Measurements from ENCODE around the gene C3orf18. TPM values are rescaled to one million over a fixed set of nuclear protein-coding genes. Genes with fewer than 3 reads are reported as not detected.

The C3orf18 gene
- total and polyA plus RNA-seq, 9 of the 15 experiments (the other 6 are each of a cell fraction or from before 2014, with no cell fraction given): 0.01 to 2.3 (median 0.94) TPM

GRCh38 chr3:50606596-50606995 is 39.0 kb upstream of the C3orf18 start:
- peak overlapping the region; percentile 85 for H3K27ac ChIP-seq (ENCODE audit: extremely low read depth, low read depth, low read length)
- DNase-seq (ENCODE audit: extremely low read depth in 1 of 4, low spot score in 3 of 4) (no peak), ATAC-seq (no peak), FAIRE-seq (no peak)
- TF ChIP-seq CEBPZ (IDR thresholded peaks at IDR 0.05; ENCODE audit: borderline replicate concordance, low read depth, low read length) (no peak), NRF1 (conservative IDR thresholded peaks at IDR 0.05 in 1 of 2, IDR thresholded peaks at IDR 0.05 in 1 of 2) (peak in 1 of 2 experiments; percentile 33; a peak in 2 of 4 replicates), ZNF124 (CRISPR knock-in tag; IDR thresholded peaks at IDR 0.05) (no peak), E2F8 (IDR thresholded peaks at IDR 0.05; ENCODE audit: low read depth, partially characterized antibody) (peak; percentile 2)
- 7% methylated on average over 5 of the region's 6 CpGs for WGBS (ENCODE audit: insufficient coverage, low coverage, missing lambda C conversion rate)
- ChIA-PET POLR2A (interaction anchor here (0.5 to 4.8 kb wide), 4 partner anchors 9 to 706 kb away, joined by 3 to 22 read pairs (median 7); partner anchors contain the start of gene HEMK1), CTCF (ENCODE audit: low intra/inter-chr PET ratio) (interaction anchor here (0.6 kb wide), 1 partner anchor 35 kb away, joined by 3 read pairs; no protein-coding TSS in a partner anchor)
- in situ Hi-C loops (cut with MboI): no loop called here
- intact Hi-C loops (cut with micrococcal nuclease): no loop called here
- peaks cover 47 to 52% of the 10 kb centered on the region in 2 experiments for H3K4me1 ChIP-seq (replicated peaks in 1 of 2; ENCODE audit: control insufficient read depth in 2 of 2, insufficient read depth in 2 of 2, low read length in 2 of 2)
- peak overlapping the region; percentile 87 for H3K4me3 ChIP-seq
- no TSS peak for BruUV-seq (replicated peaks)
- H3K79me2 ChIP-seq (ENCODE audit: control insufficient read depth, insufficient read depth, low read length): peaks cover 87% of the 10 kb centered on the region
- no peaks in the 10 kb centered on the region for H3K27me3 ChIP-seq (ENCODE audit: control insufficient read depth in 2 of 2, insufficient read depth in 2 of 2, low read length in 2 of 2)
- peak overlapping the region; percentile 87 to 94 for H3K9ac ChIP-seq (ENCODE audit: insufficient read depth in 1 of 2, low read depth in 2 of 2, low read length in 2 of 2)
- H2AFZ ChIP-seq (ENCODE audit: low read depth, low read length): no peak overlapping the region
- peaks cover 75% of the 10 kb centered on the region for H3K36me3 ChIP-seq (ENCODE audit: control insufficient read depth, insufficient read depth, low read length)
- H4K20me1 ChIP-seq (replicated peaks; ENCODE audit: control insufficient read depth, insufficient read depth, low read length): peaks cover 36% of the 10 kb centered on the region
- H3K9me1 ChIP-seq (ENCODE audit: control insufficient read depth, insufficient read depth, low read length): peaks cover 3% of the 10 kb centered on the region
- no peaks in the 10 kb centered on the region for H3K9me3 ChIP-seq (replicated peaks; ENCODE audit: control insufficient read depth, insufficient read depth, low read depth, low read length)
- H3K4me2 ChIP-seq (ENCODE audit: insufficient read depth, low read length): peak overlapping the region; percentile 95
